T-helper 1 cell (primary cell): Measurements from ENCODE around the gene MAVS.
"Not testable (repeated sequence)": the region's sequence is repeated elsewhere in the genome, so short reads cannot be mapped to it uniquely, and the experiment has no call there.

Source experiments
- DNase-seq, 5 donors: peaks; one replicate each; pipeline ENCODE4 v3.0.0-alpha.2; 2012 to 2020

Gene MAVS

DNA sequence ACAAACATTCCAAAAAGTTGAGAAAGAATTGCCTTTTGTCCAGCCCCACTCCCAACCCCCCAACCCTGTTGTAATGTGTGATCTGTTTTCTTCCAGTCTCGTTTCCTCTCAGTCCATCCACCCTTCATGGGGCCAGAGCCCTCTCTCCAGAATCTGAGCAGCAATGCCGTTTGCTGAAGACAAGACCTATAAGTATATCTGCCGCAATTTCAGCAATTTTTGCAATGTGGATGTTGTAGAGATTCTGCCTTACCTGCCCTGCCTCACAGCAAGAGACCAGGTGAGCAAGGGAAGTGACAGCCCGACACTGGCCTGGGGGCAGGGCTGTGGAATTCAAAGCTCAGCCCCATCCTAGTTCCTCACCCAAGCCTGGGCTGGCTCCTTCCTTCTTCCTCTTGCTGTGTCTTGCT is 7.8 kb downstream of the MAVS start:
- no peak for DNase-seq

DNA sequence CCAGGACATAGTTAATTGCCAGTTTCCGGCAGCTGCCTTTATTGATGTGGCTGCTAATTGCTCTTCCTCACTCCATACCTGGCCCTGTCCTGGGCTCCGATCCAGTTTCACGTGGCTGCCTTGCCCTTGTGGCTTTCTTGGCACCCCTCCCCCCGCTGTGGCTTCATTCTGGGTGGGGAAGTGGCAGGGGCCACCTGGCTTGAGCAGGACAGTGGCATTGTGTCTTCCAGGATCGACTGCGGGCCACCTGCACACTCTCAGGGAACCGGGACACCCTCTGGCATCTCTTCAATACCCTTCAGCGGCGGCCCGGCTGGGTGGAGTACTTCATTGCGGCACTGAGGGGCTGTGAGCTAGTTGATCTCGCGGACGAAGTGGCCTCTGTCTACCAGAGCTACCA is 10.8 kb downstream of the MAVS start:
- DNase-seq = no peak

DNA sequence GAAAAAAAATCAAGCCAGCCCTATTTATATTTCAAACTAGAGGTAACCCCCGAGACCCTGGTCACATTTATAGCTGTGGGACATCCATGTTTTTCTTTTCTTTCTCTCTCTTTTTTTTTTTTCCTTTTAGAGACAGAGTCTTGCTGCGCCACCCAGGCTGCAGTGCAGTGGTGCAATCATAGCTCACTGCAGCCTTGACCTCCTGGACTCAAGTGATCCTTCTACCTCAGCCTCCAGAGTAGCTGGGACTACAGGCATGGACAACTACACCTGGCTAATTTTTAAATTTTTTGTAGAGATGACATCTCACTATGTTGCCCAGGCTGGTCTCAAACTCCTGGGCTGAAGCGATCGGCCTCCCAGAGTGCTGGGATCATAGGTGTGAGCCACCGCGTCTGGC is 12.1 kb downstream of the MAVS start:
- no peak for DNase-seq

DNA sequence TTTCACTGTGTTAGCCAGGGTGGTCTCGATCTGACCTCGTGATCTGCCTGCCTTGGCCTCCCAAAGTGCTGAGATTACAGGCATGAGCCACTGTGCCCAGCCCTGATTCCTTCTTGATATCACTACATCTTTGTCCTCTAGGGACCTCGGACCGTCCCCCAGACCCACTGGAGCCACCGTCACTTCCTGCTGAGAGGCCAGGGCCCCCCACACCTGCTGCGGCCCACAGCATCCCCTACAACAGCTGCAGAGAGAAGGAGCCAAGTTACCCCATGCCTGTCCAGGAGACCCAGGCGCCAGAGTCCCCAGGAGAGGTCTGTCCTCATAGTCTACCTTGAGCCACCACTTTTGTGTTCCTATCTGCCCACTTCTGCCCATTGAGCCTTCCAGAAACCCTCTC is 14.6 kb downstream of the MAVS start:
- no peak for DNase-seq

DNA sequence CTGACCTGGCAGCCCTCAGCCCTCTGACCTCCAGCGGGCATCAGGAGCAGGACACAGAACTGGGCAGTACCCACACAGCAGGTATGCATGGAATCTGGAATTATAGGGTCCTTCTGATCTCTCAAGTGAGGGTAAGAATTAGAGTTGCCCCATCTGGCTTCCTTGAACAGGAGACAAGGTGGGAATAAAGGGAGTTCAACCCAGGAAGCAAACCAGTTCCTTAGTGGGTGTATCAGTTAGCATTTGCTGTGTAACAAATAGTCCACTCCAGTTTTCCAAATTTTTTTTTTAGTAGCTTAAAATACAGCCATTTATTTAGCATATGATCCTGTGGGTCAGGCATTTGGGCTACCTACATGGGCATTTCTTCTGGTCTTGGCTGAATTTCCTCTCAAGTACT is 15.7 kb downstream of the MAVS start:
- DNase-seq = no peak

DNA sequence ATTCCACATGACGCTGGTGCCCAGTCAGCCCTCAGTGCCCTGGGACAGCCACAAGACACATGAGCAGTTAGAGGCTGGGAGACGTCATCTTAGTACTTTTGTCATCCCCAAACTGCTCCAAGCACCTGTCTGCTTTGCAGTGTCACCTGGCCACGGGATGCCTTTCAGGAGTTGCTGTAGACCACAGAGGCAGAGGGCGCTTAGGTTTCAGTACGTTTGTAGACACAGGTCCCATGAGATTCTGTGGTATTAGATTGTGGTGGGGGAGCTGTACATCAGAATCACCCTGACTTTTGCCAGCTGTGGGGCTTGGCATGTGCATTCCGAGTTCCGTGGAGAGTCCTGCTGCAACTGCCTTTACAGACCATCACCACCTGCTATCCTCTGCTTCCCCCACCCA is 16.7 kb downstream of the MAVS start:
- no peak for DNase-seq

DNA sequence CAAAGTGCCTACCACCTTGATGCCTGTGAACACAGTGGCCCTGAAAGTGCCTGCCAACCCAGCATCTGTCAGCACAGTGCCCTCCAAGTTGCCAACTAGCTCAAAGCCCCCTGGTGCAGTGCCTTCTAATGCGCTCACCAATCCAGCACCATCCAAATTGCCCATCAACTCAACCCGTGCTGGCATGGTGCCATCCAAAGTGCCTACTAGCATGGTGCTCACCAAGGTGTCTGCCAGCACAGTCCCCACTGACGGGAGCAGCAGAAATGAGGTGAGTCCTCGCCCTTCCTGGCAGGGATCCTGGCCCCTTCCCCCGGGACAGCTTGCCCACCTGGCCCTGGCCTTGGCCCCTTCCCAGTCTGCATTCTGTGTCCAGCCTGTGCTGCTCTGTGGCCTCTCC is 17.9 kb downstream of the MAVS start:
- no peak for DNase-seq

DNA sequence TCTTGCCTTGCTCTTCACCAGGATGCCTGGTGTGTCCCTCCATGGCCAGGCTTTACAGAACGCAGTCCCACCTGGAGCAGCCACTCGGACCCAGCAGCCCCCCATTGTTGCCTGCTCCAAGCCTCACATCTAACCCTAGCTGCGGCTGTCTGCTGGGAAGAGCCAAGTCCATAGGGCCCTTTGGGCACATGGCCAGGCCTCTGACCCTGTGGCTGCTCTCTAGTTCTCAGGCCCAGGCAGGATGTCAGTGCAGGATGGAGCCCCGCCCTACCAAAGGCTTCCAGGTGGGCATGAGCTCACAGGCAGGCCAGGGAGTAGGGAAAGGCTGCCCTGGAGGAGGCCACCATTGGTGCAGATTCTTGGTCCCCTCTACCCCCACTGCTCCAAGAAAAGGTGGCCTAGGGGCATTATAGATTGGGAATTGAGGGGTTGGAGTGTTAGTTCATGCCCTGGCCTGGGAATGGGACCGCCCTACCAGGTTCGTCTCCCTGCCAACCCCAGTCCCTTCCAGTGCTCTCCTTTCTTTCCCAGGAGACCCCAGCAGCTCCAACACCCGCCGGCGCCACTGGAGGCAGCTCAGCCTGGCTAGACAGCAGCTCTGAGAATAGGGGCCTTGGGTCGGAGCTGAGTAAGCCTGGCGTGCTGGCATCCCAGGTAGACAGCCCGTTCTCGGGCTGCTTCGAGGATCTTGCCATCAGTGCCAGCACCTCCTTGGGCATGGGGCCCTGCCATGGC is 18.7 kb downstream of the MAVS start:
- DNase-seq = no peak

DNA sequence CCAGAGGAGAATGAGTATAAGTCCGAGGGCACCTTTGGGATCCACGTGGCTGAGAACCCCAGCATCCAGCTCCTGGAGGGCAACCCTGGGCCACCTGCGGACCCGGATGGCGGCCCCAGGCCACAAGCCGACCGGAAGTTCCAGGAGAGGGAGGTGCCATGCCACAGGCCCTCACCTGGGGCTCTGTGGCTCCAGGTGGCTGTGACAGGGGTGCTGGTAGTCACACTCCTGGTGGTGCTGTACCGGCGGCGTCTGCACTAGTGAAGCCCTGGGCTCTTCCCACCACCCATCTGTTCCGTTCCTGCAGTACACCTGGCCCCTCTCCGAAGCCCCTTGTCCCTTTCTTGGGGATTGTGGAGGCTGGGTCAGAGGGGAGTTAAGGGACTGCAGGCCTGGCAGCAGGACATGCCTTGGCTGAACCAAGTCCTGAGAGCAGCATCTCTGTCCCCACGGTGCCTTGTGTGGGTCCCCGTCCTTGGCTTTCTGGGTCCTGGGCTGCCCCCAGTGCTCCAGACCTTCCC is 19.3 kb downstream of the MAVS start:
- no peak for DNase-seq

DNA sequence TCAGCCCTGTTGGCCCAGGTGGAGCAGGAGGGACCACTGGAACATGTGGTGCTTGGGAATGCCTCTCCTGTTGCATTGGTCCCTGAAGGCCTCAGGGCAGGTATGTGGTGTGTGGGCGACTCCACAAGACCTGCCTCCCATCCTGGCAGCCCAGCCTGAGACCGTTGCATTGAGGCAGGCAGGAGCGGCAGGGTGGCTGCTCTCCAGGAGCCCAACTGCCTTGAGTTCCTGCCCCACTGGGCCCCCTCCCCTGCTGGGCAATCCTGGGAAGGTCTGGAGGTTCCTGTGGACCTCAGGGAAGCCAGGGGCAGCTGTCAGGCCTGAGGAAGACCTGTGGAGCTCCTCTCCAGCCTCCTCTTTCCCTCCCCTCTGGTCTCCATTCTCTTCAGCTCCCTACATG is 19.8 kb downstream of the MAVS start:
- DNase-seq = no peak

DNA sequence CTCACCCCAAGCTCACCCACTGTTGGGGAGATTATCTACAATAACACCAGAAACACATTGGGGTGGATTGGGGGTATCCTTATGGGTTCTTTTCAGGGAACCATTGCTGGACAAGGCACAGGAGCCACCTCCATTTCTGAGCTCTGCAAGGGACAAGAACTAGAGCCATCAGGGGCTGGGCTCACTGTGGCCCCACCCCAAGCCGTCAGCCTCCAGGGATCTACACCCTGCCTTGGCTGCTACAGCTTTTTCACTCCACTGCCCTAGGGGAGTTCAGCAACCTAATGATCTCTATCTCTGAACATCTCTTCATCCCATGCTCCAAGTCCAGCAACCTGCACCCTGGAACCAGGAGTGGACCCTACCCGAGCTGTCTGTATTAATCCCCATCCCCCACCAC is 21.2 kb downstream of the MAVS start:
- no peak for DNase-seq

DNA sequence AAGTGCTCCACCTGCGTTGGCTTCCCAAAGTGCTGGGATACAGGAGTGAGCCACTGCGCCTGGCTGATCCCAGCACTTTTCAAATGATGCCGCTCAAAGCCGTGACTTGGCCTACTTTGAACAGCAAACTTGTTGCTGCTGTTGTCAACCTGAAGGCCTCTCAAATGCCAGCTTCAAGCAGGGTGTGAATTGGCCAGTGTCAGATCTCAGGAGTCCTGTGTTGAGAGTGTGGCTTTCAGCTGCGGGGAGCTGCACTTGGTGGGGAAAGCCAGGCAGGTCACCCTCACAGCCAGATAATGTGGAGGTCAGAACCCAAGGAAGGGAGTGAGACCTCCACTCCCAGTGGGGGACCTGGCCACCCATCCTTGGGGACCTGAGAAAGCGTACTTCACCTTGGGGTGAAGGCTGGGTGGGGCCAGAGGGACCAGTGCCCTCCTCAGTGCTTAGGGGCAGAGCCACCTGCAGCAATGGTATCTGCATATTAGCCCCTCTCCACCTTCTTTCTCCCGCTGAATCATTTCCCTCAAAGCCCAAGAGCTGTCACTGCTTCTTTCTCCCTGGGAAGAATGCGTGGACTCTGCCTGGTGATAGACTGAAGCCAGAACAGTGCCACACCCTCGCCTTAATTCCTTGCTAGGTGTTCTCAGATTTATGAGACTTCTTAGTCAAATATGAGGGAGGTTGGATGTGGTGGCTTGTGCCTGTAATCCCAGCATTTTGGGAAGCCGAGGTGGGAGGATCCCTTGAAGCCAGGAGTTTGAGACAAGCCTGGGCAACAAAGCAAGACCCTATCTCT is 23.4 kb downstream of the MAVS start:
- DNase-seq = no peak

DNA sequence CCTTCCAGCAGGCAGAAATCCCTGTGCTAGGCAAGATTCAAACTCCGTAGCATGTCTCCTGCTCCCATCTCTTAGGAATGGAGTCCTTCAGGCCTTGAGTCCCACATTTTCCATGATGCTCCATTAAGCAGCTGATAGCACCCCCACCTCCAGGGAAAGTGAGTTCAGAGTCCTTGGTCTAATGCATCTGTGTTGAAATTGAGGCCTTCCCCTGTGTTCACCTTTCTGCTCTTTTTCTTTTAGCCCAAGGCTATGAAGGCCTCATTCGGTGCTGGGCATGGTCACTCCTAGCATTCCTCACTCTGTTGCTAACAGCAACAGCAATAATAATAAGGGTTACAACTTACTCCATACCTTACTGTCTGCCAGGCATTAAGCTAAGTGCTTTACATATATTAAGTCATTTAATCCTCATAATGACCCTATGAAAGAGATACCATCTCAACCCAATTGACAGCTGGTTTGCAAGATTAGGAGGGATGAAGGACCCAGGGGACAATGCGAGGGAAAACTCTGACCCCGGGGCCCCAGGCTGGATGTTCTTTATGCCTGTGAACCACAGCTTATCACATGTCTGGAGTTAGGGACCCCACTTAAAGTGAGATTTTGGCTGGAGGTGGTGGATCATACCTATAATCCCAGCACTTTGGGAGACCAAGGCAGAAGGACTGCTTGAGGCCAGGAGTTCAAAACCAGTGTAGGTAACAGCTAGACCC is 25.1 kb downstream of the MAVS start:
- DNase-seq = no peak

DNA sequence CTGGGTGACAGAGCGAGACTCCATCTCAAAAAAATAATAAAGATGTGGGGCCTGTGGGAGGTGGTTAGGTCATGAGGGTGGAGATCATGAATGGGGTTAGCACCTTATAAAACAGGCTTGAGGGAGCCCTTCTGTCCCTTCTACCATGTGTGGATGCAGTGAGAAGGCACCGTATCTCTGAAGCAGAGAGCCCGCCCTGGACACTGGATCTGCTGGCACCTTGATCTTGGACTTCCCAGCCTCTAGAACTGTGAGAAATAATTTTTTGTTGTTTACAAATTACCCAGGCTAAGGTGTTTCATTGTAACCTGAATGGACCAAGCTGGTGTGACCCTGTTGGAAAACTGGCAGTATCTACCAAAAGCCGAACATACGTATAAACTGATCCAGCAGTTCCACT is 26.9 kb downstream of the MAVS start:
- DNase-seq = no peak

DNA sequence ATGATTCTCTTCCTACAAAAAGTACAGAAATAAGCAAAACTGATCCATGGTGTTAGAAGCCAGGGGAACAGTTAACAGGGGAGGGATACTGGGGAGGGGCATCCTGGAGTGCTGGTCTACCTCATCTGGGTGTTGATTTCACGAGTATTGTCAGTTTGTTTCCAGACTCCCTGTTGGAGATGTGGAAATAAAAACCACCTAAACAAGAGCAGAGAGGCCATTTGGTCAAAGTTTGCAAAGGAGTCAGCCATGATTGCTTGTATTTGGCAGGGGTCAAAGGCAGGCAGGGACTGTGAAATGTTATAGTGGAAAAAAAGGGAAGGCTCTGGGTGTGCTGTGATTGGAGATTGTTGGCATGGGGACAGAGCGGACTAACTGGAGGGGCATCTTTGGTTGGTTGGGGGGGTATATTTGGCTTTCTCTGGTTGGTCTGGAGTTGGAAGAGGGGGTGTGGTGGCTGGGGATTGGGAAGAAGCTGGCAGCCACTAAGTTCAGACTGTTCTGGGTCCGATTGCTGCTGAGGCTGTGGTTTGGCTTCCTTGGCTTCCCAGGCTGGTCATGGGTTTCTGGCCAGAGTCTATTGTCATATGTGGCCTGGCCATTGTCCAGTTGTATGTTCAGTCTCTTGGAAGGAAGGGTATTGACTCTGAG is 27.7 kb downstream of the MAVS start:
- DNase-seq = no peak

DNA sequence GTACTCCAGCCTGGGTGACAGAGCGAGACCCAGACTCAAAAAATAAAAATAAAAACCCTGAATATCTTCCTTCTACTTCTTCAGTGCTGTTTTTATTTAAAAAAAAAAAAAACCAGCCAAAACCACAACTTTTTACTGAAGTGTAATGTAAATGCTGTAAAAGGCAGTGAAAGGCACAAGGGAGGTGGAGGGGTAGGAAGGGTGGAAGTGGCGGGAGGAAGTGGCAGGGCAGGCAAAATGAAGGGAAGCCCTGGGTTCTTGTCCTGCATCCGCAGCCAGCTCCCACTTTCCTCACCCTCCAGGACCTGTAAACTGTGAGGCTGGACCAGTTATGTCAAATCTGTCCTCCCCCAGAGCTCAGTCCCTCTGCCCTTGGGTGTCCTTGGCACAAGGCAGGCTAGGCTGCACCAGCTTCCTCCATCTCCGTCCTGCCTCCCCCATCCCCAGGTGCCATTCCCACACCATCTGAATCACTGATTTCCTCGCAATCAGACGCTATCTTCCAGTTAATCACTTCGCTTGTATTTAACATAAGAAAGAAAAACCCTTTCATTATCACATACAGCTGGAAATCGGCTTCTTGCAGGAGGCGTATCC is 28.8 kb downstream of the MAVS start:
- no peak for DNase-seq

DNA sequence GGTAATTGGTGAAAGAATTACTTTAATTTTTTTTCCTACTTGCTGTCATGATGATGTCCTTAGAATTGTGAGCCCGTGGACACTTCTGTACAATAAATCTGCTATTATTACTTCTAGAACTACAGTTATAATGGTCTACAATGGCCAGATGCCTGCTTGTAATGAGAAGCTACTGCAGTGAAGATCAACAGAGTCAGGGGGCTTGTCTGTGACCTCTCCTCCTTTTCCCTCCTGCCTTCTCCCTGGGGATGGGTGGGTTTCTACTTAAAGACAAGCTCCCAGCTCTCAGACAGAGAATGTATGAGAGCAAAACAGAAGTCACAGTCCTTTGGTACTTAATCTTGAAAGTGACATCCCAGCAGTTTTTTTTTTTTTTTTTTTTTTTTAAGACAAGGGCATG is 29.4 kb downstream of the MAVS start:
- no peak for DNase-seq

DNA sequence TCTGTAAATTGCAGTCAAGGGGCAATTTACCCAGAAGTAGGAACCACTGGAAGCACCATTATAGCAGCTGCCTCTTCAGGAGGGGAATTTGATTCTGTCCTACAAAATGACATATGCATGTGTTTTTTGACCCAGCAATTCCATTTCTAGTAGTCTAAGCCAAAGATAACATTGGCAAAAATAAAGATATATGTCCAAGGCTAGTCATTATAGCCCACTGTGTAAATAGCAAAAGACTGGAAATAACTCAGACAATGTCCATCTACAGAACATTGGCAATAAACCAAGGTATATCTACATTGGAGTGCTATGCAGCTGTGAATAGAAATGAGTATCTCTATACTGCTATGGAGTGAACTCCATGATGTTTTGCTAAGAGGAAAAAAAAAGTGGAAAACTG is 30.0 kb downstream of the MAVS start:
- DNase-seq = no peak

DNA sequence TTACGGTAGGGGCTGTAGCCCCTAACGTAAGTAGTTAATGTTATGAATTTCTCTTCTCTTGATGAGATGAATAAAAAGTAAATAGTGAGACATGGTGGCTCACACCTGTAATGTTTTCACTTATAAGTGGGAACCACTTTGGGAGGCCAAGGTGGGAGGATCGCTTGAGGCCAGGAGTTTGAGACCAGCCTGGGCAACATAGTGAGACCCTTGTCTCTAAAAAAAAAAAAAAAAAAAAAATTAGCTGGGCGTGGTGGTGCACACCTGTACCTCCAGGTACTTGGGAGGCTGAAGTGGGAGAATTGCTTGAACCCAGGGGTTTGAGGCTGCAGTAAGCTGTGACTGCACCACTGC is 32.3 kb downstream of the MAVS start:
- not testable (repeated sequence) for DNase-seq

DNA sequence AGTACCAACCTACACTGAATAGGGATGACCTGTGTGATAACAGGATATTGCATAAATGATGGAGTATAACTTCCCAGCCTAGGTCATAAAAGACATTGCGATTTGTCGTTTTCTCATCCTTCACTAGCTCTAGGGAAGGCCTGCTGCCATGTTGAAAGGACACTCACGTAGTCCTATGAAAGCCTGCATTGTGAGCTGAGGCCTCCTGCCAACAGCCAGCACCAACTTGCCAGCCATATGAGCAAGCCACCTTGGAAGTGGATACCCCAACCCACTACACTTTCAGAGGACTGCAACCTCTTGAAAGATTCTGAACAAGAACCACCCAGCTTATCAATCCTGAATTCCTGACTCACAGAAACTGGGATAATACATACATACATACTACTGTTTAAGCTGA is 39.1 kb downstream of the MAVS start:
- no peak for DNase-seq

DNA sequence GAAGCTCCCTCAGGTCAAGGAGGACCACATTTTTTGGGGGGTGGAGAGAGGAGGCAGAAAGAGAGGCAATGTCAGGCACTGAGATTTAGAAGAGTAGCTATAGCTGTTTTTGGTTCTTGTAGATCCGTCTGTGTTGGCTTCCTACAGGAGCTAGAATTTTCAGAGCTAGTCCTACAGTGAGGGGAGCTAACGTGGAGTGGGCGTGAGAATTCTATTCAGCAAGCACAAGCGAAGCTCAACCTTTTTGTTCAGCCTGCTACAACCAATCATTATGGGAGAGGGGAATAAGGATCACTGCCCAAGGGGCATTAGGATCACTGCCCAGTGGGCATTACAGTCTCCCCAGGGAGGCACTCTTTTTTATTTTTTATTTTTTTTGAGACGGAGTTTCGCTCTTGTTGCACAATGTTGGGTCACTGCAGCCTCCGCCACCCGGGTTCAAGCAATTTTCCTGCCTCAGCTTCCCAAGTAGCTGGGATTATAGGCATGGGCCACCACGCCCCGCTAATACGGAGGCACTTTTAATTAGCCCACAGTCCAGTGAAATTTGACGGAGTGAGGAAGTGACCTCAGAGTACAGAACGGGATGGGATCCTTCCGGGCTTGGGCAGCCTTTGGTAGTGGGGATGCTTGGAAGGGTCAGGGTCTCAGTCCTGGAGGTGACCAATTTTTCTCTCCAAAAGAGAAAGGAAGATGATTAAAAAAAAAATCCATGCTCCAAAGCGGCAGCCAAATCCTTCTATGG is 41.4 kb downstream of the MAVS start:
- DNase-seq = no peak
